Activated naive CD4-positive, alpha-beta T cell treated with anti-CD3 and anti-CD28 coated beads, Interleukin-2, amount 50 U/mL, for 16 hours (primary cell): ENCODE measurements around the gene CAVIN2.

Experiments
- DNase-seq: peaks from one replicate; pipeline ENCODE4 v3.0.0-alpha.2; 2020

Gene CAVIN2

DNA sequence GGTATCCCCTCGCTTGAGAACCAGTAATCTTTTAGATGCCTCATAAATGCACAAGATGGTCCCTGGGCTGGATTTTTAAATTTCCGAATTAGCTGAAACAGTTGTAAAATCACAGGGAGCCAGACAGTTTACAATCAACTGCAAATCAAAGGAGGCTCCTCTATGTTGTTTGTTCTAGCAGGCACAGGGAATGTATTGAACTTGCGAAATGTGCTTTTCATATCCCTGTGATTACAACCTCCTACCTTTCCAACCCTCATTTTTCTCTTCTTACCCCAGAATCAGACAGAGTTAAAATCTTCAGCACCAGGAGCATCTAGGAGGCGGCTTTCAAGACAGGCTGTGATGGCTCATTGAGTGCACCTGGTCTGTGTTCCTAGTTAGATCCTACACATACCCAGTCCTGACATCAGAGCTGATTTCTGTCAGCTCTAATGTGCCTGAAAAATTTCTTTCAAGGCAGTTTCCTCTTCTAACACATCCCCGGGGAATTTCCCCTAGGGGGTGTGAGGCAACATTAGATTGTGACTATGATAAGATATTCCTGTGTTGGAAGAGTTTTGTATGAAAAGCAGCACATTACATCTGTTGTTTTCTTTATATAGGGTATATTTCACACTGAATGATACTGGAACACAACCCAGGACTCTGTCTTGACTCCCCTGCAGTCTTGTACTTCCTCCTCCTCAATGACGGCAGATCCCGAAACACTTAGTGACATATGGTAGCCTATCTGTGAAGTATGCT, 17.9 kb upstream of the CAVIN2 start:
- DNase-seq: no peak

DNA sequence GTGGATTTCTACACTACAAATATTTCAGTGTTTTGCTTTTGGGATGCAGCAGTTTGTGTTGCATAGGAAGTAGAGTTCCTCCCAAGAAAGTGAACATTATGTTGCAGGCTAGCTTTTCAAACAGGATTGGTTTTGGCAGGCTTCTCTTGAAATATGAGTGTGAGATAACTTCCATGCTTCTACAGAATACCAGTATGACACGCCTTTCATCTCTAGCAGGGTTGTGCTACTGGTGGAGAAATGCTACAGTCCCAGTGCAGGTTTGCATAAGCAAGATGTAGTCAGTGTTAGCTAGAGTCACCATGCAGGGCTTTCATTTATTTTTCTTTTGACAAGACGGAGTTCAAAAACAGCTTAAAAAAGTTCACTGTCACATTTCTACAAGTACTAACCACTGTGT, 17.1 kb upstream of the CAVIN2 start:
- no peak for DNase-seq

DNA sequence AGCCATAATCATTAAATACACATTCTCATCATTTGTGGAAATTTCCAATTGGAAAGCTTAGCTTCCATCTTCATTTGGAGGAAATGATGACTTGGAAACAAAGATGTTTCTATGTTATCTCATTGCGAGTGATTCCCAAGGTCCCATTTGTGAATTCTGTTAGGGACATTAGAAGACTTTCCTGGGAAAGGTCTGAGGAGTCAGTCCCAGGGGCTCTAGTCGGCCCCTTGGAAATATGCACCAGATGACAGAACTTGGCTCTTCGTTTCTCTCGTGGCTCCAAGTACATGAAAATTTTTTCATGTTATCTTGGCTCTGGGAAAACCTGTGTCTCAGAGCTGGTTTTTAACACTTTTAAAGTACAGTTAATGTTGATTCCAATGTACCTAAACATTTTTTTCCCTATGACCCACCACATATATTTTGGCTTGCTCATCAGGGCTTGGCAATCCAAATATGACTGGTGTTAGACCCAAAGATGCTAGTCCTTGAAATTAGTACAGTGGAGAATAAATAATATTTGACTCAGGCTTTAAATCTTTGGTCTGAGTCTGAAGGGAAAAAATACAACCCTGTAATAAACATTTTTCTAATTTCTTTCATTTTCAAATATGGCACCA, 15.4 kb upstream of the CAVIN2 start:
- no peak for DNase-seq

DNA sequence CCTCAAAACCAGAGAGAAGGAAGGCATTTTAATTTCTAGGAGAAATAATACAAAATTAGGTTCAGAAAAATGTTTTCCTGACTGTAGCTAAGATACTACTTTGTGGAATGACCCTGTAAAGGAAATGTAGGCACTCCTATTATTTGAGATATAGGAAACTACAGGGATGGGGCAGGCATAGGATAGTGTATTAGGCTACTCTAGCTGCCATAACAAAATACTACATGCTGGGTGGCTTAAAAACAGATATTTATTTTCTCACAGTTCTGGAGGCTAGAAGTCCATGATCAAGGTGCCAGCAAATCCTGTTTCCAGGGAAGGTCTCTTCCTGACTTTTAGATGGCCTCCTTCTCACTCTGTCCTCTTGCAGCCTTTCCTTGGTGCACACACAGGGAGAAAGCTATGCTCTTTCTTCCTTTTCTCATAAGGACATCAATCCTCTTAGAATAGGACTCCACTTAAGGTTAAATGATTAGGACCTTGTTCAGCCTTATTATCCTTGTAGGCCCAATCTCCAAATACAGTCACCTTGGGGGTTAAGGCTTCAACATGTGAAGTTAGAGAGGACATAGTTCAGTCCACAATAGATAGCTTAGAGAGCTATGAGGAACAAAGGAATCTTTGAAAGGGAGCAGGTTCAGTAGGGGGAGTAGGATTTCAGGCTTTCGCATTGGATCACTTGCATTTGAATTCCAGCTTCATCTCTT, 14.0 kb upstream of the CAVIN2 start:
- DNase-seq: no peak

DNA sequence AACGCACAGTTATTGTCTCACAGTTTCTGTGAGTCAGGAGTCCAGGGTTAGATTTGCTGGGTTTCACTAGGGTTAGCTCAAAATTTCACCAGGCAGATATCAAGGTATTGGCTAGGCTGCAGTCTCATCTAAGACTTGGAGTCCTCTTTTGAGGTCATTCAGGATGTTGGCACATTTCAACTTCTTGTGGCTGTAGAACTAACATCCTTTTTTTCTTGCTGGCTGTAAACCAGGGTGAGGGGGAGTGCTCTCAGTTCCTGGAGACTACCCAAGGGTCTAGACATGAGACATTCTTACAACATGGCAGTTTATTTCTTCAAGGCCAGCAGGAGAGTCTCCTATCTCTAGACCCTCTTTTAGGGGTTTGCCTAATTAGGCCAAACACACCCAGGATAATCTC, 12.8 kb upstream of the CAVIN2 start:
- DNase-seq: no peak

DNA sequence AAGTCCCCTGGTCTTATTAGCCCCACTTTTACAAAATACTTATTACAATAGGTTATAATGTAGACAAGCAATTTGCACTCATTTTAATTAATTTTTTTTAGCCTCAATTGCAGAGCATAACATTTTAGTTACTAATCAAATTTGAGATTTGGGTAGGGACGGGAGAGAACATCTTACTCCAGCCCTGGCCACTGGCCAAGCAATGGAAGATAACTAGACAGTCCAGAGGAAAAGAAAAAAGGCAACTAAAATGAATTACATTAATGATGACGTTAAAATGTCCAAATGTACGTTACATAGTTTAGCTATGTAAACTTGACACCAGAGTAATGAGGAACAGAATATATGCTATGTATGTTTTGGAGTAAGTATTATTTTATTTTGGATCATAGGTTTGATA, 11.0 kb upstream of the CAVIN2 start:
- no peak for DNase-seq

DNA sequence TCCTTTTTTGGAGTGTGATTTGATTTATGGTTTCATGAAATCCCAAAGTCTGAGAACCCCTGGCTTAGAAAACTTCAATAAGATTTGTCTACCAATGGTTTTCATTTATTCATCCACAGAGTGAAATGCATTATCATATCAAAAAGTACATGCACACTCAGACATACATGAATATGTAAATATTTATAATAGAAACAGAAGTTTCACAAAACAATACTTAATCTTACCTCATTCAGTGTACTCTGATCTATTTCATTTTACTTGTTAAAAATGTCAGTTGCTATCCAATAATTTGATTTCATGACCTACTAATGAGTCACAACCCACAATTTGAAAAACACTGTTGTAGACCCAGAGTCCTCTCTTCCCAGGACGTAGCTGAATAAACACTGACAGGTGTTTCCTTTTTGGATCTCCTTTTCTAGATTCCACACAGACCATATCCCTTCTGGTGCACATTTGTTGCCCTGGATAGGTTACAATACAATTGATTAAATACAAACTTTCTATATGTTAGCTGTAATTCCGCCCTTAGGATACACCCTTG, 10.4 kb upstream of the CAVIN2 start:
- no peak for DNase-seq

DNA sequence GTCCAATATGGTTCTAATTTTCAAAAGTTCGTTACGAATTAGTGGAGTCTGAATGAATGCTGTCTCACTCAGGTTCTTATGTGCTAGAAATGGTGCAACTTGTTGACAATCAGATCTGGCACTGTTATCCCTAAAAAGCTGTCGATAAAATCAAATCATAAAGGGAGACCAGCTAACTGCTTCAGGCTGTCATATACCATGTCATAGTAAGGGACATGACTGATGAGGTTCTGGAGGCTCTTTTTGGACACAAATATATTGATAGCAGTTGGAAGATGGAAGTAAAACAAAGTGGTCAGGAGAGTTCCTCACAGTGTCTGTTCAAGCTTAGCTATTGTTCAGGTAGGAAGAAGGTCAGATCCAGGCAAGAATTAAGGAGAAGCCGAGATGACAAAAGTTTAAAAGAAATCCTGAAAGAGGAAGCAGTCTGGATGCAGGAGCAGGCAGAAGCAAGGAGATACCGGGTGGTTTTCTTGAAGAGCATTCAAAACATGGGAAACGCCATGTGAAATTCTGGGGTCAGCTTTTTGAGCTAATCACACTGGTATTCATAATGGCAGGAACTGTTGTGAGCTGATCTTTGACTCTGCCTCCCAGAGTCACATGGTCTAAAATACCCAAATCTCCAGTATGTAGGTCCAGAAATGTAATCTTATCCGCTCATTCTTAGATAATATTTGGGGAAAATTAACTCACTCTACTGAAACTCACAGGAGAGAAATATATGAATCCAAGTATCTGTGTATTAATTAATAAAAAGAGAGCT, 9.4 kb upstream of the CAVIN2 start:
- no peak for DNase-seq

DNA sequence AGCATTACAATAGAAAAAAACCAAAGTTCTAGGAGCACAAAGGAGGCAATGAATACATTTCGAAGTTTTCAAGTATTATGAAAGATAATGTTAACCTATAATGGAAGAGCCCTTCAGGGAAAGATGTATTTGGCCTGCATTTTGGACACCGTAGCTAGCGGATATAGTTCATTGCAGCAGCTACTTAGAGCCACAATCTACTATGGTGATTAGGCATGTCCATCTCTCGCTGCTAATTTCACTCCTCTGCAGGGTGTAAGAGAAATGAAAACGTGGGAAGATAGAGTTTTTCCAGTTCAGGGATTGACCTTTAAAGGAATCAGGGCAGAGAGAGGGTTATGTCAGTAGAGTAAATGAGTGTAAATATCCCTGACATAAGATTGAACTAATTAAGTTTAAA, 8.5 kb upstream of the CAVIN2 start:
- no peak for DNase-seq

DNA sequence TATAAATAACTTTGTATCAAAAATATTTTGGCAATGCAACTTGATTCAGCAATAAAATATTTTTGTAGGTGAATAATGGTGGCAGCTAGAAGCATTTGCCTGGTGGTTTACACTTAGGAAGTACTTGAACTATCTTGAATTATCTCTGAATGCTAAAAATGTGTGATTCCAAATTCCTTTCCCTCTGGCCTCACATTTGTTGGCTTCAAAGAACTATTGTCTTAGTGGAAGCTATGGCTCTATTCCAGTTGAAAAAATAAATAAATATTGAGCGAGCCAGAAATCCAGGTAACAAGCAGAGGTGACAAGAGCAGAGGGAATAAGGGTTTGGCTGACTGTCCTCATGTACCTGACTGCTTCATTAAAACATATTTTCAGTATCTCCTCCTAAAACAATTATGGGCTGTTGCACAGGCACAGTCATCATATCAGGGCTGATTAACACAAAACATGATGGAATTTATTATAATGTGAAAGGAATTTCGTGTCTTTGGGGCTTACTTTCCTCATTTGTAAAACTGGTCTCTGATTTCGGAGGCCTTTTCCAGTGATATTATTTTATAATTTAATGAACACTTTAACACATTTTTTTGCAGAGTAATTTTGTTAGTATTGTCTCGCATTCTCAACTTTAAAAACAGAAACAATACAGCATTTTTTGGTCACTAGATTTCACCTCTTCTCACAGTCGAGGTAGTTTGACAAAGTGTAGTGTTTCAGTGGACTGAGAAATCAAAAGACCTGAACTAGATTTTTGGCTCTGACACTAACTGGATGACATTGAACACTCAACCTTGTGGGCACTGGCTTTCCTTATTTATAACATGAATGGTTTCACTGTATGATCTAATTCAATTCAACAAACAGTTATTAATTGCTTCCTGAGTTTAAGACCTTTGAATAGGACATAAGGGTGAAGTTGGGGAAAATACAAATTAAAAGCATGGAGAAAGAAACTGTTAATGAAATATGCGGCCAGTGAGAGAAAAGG, 7.8 kb upstream of the CAVIN2 start:
- DNase-seq: no peak

DNA sequence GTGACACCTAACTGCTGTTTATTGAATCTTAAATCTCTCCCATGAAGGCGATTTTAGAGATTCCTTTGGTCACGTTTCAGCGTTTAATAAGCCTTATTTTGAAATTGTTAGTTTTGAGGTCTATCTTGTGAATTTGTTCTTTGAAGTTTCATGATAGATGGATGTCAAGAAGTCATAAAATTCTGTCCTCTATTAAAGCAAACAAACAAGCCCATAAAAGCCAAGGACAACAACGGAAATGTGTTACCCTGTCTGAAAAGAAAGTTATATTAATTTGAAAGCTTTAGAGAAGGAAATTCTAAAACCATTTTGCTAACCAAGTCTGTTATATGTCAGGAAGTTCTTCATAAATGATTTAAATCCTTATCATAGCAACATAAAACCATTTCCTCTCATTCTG, 7.0 kb upstream of the CAVIN2 start:
- no peak for DNase-seq

DNA sequence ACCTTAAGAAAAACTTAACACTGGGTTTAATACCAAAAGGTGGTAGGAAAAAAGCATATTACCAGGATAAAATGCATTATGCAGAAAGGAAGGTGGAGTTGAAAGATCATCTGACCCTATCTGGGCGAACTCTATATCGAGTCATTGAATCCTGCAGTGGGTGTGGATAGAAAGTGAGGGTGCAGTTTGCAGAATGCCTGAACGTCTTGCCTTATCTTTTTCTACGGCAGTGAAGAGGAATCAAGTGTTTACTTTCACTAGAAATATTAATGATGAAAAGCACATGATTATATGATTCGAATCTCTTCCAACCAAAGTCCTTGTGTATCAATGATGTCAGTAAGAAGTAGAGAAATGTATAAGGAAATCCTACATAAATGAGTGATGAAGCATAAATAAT, 4.3 kb upstream of the CAVIN2 start:
- DNase-seq: no peak

DNA sequence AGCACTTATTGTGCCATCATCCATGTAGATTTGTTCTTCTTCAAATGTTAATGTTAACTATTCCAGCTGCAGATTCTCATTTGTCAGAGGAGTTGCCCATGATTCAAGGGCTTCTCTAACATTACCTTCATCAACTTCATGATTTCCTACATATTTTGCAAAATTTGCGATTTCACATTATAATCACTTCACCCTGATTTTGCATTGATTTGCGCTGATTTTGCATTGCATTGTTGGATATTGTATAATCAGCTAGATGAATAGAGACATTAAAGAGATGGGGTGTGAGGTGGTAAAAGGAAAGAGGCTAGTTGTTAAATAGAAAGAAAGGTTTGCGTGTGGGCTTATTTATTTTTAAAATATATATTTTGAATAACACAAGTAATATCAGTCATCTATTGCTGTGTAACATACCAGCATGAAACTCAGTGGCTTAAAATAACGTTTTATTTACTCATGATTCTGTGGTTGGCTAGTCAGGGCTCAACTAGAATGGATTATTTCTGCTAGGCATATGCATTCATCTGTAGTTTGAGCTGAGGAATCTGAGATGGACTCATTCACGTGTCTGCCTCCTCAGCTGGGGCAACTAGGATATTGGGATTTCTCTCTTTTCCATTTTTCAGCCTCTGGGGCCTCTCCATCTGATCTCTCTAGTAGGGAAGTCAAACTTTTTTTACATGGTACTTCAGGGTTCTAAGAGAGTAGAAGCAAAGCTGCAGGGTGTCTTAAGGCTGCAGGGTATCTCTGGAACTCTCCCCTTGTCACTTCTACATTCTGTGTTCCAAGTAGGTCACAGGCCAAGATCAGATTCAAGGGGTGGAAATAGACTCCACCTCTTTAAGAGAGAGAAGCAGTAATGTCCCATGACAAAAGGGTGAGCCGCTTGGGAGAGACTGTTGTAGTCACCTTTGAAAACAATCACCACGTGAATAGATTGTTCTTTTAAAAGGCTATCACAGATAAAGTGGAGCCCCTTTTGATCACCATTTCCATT, 2.2 kb upstream of the CAVIN2 start:
- no peak for DNase-seq

DNA sequence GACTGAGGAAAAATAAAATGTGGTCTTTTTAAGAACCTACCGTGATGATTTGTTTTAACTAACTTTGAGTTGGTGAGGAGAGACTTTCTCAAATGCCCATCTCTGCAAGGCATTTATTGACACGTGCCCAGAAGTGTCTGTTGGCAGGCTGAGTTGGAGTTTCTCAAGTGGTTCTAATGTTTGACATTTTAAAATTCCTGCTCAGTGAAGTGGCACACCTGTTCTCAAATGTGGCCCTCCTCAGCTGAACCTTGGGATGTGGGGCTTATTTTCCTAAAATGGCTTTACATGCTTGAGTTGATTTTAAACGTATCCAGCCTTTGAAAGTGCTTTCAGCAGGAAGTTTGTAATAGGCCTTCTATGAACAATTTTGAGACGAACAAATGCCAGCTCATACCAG, 876 bp upstream of the CAVIN2 start:
- DNase-seq: no peak

DNA sequence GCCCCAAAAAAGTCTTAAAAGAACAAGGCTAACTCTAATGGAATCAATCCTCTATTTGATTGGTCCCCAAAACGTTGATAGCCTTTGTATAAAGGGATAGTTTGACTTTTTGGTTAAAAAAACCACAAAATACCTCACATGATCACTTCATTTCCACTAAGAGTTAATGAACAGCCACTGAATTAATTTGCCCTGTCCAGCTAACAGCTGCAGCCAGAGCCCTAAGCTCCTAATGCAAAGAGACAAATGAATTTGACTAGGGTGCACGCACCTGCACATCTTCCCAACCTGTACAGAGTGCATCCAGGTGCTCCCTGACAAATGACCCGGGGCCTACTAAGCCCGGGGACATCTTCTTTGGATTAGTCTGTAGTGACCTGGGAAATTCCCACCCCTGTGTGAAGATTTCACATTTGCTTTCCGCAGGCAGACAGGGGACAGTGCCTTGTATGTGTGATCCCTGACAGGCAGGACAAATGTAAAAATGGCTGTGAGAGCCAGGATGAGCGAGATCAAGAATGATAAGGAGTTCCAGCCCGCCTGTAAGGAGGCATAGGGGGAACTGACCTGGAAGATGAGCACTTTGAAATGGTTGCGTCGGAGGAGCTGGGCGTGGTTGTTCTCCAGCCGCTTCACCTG, 893 bp downstream of the CAVIN2 start:
- no peak for DNase-seq

DNA sequence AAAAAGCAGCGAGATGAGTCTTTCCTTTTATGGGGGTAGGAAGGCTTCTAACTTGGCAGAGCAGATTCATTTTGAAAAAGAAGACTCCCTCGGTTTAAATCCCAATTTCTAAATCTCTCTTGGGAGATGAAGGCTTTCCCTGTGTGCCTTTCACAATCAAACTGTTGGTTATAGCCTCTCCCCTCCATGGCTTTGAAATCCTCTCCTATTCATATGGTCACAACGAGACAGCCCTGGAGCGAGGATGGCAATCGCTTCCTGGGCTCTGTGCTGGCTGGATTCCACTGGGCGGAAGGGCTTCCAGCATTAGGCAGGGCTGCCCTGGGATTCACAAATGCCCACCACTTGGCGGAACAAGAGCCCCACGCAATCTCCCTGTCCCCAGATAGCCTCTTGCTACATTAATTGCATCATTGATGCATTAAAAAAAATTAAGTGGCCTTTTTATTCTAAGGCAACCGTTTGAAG, 1.6 kb downstream of the CAVIN2 start:
- DNase-seq: no peak

DNA sequence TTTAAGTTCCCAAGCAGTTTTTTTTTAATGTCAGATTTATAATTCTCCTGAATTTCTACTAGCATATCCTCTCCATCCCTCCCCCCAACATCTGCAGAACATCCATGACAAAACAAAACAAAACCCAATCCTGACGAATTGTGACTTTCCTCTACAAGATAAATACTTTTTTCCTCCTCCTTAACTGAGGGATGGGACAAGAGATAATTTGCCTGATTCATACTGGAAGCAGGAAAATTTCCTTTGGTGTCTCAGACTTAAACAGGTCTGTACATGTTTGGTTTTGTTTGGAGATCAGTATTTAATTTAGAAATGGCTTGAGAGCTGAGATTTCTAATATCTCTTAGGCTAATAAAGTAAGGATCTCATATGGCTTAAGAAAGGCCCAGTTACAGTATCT, 2.2 kb downstream of the CAVIN2 start:
- DNase-seq: no peak

DNA sequence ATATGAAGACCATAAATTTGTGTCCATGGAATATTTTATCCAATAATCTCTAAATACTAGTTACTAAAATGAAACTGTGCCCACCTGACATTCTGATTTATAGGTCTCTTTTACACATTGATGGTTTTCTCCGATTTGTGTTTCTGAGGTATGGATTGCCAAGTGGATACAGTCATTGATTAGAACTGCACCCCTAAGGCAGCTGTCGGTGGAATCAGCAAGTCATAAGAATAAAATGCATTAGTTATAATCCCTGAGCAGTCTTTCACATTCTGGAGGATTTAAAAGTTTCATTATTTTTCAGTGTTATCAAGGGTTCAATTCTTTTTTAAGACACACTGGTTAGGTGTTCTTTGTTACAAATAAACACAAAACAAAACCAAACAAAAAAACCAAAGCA, 6.0 kb downstream of the CAVIN2 start:
- no peak for DNase-seq

DNA sequence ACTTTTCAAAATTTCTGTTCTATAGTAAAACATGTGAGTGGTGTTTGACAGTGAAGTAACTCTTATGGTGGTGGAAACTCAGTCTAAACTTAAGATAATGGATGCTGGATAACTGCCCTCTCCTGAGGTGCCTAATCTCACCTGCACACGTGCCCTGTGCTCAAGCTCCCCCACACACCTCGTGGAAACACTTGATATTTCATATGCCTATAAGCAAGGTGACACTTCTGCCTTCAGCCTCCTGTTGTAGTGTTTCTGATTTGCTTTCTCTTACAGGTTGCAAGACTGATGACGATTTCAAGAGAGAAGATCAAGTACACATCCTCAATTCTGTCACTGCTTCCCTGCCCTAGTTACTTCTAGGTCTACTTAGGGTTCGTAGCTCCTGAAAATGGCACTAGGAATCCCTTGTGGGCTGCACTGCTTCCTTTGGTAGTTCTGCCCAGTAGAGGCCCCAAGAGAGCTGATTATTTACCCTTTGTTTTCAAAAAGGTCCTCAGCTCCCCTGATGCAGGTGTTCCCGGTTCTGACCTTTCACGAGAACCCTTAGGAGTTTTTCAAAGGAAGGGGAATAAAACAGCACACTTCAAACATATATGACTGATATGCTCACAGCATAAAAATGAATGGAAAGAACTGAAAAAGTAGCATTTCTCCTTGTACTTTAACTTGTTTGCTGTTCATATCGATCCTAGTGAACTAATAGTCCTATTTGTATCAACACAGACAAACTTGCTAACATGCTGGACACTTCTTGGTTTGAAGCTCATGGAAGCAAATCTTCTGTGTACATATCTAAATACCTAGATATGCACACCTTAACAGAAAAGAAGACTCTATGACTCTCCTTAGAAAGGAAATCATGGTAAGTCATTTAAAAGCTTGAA, 6.7 kb downstream of the CAVIN2 start:
- DNase-seq: no peak
